Stimulated activated CD8-positive, alpha-beta memory T cell treated with anti-CD3 and anti-CD28 coated beads, Interleukin-7, amount 100 ng/mL, for 48 hours (primary cell): ENCODE measurements around the gene MED8.

ENCODE experiments used
- DNase-seq, 2 donors: peaks; one replicate each; pipeline ENCODE4 v3.0.0-alpha.2; 2020; ENCODE audit warnings: low read depth in 1 of 2; ENCODE audit errors: extremely low read depth in 1 of 2

Gene MED8

DNA sequence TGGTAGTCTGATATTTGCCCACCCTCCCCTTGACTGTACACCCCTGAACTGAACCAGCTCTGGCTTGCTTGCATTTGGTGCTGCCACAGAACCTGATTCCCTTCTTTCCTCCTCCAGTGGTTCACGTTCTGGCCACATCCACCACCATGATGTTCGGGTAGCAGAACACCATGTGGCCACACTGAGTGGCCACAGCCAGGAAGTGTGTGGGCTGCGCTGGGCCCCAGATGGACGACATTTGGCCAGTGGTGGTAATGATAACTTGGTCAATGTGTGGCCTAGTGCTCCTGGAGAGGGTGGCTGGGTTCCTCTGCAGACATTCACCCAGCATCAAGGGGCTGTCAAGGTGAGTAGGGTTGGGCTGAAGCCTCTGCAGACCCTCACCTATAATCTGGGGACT, 29.0 kb downstream of the MED8 start:
- no peak for DNase-seq

- DNase-seq, result no peak
Observed at GRCh38 chr1:43359696-43360095, 29.9 kb downstream of the MED8 start.

DNA sequence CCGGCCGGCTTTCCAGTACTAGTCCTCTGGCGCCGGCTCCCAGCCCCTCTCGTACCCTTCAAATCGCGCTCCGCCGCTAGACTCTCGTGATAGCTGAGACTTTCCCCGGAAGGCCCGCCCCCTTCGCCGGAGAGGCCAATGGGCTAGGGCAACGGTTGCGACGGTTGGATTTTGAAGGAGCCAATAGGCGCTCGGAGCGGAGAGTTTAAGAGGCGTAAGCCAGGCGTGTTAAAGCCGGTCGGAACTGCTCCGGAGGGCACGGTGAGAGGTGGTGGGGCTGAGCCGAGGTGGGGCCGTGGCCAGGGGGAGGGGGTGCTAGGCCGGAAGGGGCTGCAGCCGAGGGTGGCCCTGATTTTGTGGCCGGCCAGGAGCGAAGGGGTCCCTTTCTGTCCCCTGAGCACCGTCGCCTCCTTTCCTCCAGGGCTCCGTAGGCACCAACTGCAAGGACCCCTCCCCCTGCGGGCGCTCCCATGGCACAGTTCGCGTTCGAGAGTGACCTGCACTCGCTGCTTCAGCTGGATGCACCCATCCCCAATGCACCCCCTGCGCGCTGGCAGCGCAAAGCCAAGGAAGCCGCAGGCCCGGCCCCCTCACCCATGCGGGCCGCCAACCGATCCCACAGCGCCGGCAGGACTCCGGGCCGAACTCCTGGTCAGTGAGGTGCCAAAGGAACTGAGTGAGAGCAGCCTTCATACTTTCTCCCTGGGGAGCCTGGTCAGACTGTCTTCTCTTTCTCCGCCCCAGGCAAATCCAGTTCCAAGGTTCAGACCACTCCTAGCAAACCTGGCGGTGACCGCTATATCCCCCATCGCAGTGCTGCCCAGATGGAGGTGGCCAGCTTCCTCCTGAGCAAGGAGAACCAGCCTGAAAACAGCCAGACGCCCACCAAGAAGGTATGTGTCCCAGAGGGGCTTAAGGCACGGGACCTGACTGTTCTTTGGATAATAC, 30.6 kb downstream of the MED8 start, which contains the start of gene CDC20:
TSS of gene CDC20 (plus strand) at position 236 of the 948 bp plus-strand sequence. CDS start at position 471, 235 bp downstream.
- peak; percentile 99 for DNase-seq

DNA sequence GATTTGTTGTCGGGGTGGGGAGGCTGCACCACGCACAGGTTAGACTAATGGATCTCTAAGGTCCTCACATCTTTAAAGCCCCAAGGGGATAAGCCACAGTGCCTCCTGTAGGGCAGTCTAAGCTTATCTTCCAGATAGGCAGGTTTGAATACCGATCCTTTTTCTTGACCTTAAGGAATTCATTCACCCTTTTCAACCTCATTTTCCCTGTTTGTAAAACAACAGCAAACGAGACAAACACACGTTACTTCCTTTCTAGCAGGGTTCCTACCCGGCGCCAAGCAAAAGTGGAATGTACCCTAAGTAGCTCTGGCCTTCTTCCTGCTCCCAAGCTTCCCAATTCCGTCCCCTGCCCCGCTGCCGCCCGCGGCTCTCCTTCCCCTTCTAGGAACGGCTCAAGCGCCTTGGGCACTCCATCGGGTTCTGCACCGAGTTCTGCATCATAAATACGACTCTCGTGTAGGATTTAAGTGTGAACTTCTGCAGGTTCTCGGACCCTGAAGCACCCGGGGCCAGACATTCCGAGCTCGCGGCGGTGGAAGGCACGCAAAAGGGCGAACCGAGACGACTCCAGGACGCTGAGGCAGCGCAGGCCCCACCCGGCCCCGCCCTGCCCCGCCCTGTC, 31.4 kb downstream of the MED8 start:
- no peak for DNase-seq

GRCh38 chr1:43357251-43357650, 32.3 kb downstream of the MED8 start:
- DNase-seq, result no peak

GRCh38 chr1:43354936-43355335, 34.7 kb downstream of the MED8 start:
- DNase-seq, result no peak

DNA sequence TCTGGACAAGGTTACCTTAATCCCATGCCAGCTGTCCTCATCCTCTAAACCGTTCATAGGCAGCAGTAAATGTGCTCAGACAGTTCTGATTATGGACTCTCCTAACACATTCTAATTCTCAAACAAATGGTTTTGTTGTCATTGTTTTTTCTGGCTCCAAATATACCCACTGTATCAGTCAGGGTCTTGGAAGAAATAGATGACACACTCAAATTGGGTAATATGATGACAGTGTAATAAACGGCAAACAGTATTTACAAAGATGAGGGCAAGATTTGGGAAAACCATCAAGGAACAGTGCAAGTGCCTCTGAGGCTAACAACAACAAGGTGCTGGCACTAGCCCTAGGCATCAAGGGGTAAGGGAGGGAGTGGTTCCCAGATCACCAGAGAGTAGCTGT, 35.1 kb downstream of the MED8 start:
- no peak for DNase-seq

DNA sequence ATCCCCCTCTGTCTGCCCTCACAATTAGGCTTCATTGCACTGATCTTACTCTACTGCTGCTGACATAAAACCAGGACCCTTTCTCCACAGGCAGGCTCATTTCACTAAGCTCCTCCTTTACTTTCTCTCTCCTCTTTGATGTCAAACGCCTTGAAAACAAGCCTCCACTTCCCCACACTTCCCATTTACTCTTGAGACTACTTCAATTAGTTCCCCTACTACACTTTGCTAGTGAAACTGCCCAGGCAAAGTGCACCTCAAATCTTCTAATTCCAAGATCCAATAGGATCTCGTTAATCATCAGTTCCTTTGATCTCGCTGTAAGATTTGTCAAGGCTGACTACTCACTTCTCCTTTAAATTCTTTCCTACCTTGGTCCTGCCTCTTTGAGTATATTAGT, 36.7 kb downstream of the MED8 start:
- DNase-seq, result no peak

DNA sequence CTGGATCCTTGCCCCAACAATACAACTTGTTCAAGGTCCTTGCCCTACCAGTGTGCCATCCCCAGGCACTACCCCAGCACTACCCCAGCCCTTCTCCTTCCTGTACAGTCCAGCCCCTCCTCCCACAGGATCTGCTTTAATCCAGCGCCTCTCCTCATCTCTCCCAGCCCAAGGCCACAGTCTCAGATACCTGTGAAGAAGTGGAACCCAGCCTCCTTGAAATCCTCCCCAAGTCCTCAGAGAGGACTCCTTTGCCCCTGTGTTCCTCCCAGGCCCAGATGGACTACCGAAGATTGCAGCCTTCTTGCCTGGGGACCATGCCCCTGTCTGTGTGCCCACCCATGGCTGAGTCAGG, 37.3 kb downstream of the MED8 start:
- DNase-seq, result no peak

DNA sequence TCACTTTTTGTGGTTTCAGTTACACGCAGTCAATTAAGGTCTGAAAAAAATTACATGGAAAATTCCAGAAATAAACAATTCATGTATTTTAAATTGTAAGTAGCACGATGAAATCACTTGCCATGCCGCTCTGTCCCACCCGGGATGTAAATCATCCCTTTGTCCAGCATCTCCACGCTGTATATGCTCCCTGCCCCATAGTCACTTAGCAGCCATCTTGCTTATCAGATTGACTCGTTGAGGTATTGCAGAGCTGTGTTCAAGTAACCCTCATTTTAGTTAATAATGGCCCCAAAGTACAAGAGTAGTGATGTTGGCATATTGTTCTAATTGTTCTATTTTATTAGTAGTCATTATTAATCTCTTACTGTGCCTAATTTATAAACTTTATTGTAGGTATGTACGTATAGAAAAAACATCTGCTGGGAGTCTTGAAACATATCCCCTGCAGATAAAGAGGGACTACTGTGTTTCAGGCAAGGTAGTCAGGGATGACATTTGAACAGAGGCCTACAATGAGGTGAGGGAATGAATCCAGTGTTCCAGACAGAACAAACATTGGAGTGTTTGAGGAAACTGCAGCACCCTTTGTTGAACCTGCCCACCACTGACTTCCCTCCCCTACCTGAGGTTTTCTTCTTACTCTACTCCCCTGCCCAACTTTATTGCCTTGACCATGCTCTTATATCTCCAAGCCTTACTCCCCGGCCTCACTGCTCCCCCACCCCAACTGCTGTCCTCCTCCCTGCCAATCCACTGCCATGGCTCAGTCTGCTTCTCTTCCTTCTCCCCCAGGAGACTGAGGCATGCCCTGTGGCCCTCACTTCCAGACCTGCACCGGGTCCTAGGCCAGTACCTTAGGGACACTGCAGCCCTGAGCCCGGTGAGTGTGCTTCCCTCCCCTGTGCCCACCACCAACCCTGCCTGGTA, 37.9 kb downstream of the MED8 start:
- no peak for DNase-seq

- DNase-seq, result no peak
Observed at GRCh38 chr1:43350976-43351375, 38.6 kb downstream of the MED8 start.

- no peak for DNase-seq
Observed at GRCh38 chr1:43349594-43350306, 39.9 kb downstream of the MED8 start.

- peak in 1 of 2 donors; percentile 23 for DNase-seq
Observed at GRCh38 chr1:43348809-43349593, 40.6 kb downstream of the MED8 start.

DNA sequence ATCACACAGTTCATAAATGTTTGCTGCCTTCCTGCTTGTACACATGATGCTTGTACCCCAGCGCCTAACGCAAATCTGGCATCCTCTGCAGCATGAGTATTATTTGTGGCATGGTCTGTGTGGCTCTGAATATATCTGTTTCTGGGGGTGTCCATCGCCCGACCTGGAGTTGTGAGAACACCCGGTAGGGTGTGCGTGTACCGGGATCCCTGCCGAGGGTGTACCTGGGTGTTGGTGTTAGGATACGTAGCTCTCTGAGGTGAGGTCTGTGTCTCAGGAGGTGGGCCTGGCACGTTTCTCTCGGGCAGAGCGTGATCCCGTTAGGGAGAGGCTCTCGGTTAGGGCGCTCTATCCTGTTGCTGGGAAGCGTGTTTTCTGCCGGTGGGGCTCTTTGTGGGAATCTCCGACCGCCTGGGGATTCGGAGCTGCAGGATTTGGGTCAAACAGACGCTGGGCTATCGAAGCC, 41.2 kb downstream of the MED8 start:
- DNase-seq, result no peak

- DNase-seq, result no peak
Observed at GRCh38 chr1:43346636-43347035, 43.0 kb downstream of the MED8 start.

GRCh38 chr1:43345120-43345519, 44.5 kb downstream of the MED8 start:
- no peak for DNase-seq

GRCh38 chr1:43344267-43344850, 45.2 kb downstream of the MED8 start:
- DNase-seq, result no peak

DNA sequence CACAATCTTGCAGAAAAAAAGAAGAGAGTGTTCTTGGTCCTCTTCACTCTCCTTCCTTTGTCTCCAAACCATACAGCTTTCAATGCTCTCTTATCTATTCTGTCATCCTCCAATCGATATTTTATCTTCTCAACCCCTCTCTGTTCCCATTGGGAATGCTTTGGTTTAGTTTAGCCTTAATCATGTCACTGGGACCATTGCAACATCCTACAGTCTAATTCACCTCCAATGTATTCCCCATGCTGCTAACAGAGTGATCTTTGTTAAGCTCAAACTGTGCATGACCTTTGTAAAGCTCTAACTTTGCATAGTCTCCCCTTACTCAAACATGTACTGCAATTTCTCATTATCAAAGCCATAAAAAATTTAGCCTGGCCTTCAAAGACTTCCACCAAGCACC, 49.0 kb downstream of the MED8 start:
- no peak for DNase-seq

DNA sequence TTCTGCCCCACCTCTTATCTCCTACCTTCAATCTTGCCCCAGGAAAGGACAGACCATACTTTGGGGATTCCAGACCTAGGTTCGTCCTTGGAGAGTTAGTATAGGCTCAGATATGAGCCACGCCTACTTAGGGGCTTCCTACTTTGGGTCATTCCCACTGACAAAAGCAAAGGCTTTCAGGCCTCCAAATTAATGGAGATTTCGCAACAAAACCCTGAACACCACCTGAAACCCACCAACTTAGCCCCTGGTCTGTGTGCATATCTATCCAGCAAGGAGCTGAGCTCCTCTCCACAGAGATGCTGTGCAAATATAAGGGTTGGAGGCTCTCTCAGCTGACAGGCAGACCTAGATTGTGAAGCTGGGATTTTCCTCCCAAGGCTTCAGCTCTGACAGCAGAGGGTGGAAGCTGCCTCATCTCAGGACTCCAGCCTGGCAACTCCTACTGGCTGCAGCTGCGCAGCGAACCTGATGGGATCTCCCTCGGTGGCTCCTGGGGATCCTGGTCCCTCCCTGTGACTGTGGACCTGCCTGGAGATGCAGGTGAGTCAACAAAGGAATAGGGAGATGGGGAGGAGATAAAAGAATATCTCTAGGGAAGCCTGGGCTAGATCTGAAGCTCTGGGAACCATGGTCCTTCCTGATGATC, 49.9 kb downstream of the MED8 start:
- DNase-seq, result no peak
